ENCODE results near the gene SGCA. TPM values are rescaled to one million over a fixed set of nuclear protein-coding genes. Genes with fewer than 3 reads are reported as not detected.
A peak's percentile ranks its signal among the peaks of the same experiment; 100 is the strongest.

SGCA gene
- total RNA-seq, 2 experiments from 2014 or later: not detected

- Histone ChIP-seq H3K27me3 (ENCODE audit: control insufficient read depth in 1 of 2, insufficient read depth in 2 of 2, low read length in 2 of 2) (no peaks in the 10 kb centered on the region), H3K9me3 (ENCODE audit: control insufficient read depth in 1 of 2, insufficient read depth in 1 of 2, low read length in 2 of 2) (peaks cover 0 to under 1% of the 10 kb centered on the region in 2 experiments), H3K27ac (ENCODE audit: low read depth in 1 of 2, low read length in 2 of 2) (no peak overlapping the region), H3K36me3 (ENCODE audit: insufficient read depth, low read length) (no peaks in the 10 kb centered on the region), H3K4me1 (ENCODE audit: insufficient read depth, low read length) (peaks cover 4% of the 10 kb centered on the region), H3K4me3 (ENCODE audit: low read length) (no peak overlapping the region)
- ATAC-seq (ENCODE audit: poor library complexity) (no peak), DNase-seq (no peak)
- no peak for TF ChIP-seq CTCF (IDR thresholded peaks at IDR 0.05)
- Mint-ChIP-seq H3K27ac (no peak overlapping the region), H3K9me3 (peaks cover 3% of the 10 kb centered on the region), H3K36me3 (ENCODE audit: low read depth) (no peaks in the 10 kb centered on the region), H3K27me3 (peaks cover 4% of the 10 kb centered on the region), H3K4me1 (ENCODE audit: low read depth) (no peaks in the 10 kb centered on the region), H3K4me3 (no peak overlapping the region)
- POLR2A ChIA-PET: no interaction called here
- intact Hi-C loops (cut with DNase I, micrococcal nuclease): no loop called here
- CTCF ChIA-PET: no interaction called here
These were observed 54.2 kb downstream of the SGCA start for GRCh38 chr17:50219939-50220465.

GRCh38 chr17:50220811-50221210, 55.0 kb downstream of the SGCA start:
- Mint-ChIP-seq H3K36me3 (ENCODE audit: low read depth) (no peaks in the 10 kb centered on the region), H3K27me3 (peaks cover 4% of the 10 kb centered on the region), H3K4me1 (ENCODE audit: low read depth) (no peaks in the 10 kb centered on the region), H3K4me3 (no peak overlapping the region), H3K9me3 (peaks cover 3% of the 10 kb centered on the region), H3K27ac (no peak overlapping the region)
- no peaks in the 10 kb centered on the region for H3K36me3 ChIP-seq (ENCODE audit: insufficient read depth, low read length)
- DNase-seq (no peak), ATAC-seq (ENCODE audit: poor library complexity) (no peak)
- ChIA-PET CTCF (no interaction called here), POLR2A (no interaction called here)
- H3K9me3 ChIP-seq (ENCODE audit: control insufficient read depth in 1 of 2, insufficient read depth in 1 of 2, low read length in 2 of 2): peaks cover 1 to 8% of the 10 kb centered on the region in 2 experiments
- TF ChIP-seq CTCF (IDR thresholded peaks at IDR 0.05): no peak
- peaks cover 4% of the 10 kb centered on the region for H3K4me1 ChIP-seq (ENCODE audit: insufficient read depth, low read length)
- H3K27ac ChIP-seq (ENCODE audit: low read depth in 1 of 2, low read length in 2 of 2): no peak overlapping the region
- intact Hi-C loops (cut with DNase I, micrococcal nuclease): no loop called here
- H3K4me3 ChIP-seq (ENCODE audit: low read length): no peak overlapping the region
- peaks cover 0 to under 1% of the 10 kb centered on the region in 2 experiments for H3K27me3 ChIP-seq (ENCODE audit: control insufficient read depth in 1 of 2, insufficient read depth in 2 of 2, low read length in 2 of 2)

GRCh38 chr17:50221266-50221863, 55.6 kb downstream of the SGCA start:
- H3K27me3 Mint-ChIP-seq: peaks cover 4% of the 10 kb centered on the region
- no peak overlapping the region for H3K4me3 Mint-ChIP-seq
- Histone ChIP-seq H3K27me3 (ENCODE audit: control insufficient read depth in 1 of 2, insufficient read depth in 2 of 2, low read length in 2 of 2) (peaks cover 0 to 2% of the 10 kb centered on the region in 2 experiments), H3K4me1 (ENCODE audit: insufficient read depth, low read length) (peaks cover 4% of the 10 kb centered on the region), H3K9me3 (ENCODE audit: control insufficient read depth in 1 of 2, insufficient read depth in 1 of 2, low read length in 2 of 2) (peaks cover 4 to 14% of the 10 kb centered on the region in 2 experiments), H3K36me3 (ENCODE audit: insufficient read depth, low read length) (no peaks in the 10 kb centered on the region), H3K27ac (ENCODE audit: low read depth in 1 of 2, low read length in 2 of 2) (no peak overlapping the region), H3K4me3 (ENCODE audit: low read length) (no peak overlapping the region)
- DNase-seq: peak in 1 of 14 experiments; percentile 8
- TF ChIP-seq CTCF (IDR thresholded peaks at IDR 0.05): no peak
- peak; percentile 34 for ATAC-seq (ENCODE audit: poor library complexity)
- no peak overlapping the region for H3K27ac Mint-ChIP-seq
- H3K36me3 Mint-ChIP-seq (ENCODE audit: low read depth): no peaks in the 10 kb centered on the region
- POLR2A ChIA-PET: no interaction called here
- intact Hi-C loops (cut with DNase I, micrococcal nuclease): no loop called here
- CTCF ChIA-PET: interaction anchor here (0.6 kb wide), 1 partner anchor 14 kb away, joined by 4 read pairs; no protein-coding TSS in a partner anchor
- no peaks in the 10 kb centered on the region for H3K4me1 Mint-ChIP-seq (ENCODE audit: low read depth)
- peaks cover 5% of the 10 kb centered on the region for H3K9me3 Mint-ChIP-seq

All from CD4-positive, alpha-beta T cell (primary cell).